GM13976 (cell line): ENCODE measurements around the gene GAL3ST3.

Experiments used
- DNase-seq: peaks from one replicate; pipeline ENCODE4 v3.0.0; 2012; ENCODE audit warnings: low spot score
- CTCF ChIP-seq: IDR thresholded peaks from 2 replicates; pipeline ENCODE4 v1.5.1; 2012; ENCODE audit warnings: borderline replicate concordance, mild to moderate bottlenecking; ENCODE audit not compliant: insufficient read depth; ENCODE audit errors: extremely low read depth, missing control alignments, control extremely low read depth
- in situ Hi-C: fragments of 300-500 bp; cut with MboI; formaldehyde crosslinking; loops from one replicate; pipeline ENCODE4 v1.12.0; 2022; ENCODE audit warnings: low sequenced_read_pairs, mixed read lengths, inconsistent platforms; ENCODE audit not compliant: unreplicated experiment

GAL3ST3 gene

GRCh38 chr11:66075273-66075672, 26.3 kb upstream of the GAL3ST3 start:
- in situ Hi-C loops, result no loop called here
- no peak for TF ChIP-seq CTCF
- no peak for DNase-seq

- TF ChIP-seq CTCF, result no peak
- no peak for DNase-seq
- in situ Hi-C loops, result no loop called here
Observed at GRCh38 chr11:66073669-66074068, 24.7 kb upstream of the GAL3ST3 start.

- no peak for TF ChIP-seq CTCF
- in situ Hi-C loops, result no loop called here
- no peak for DNase-seq
Observed at GRCh38 chr11:66072518-66072917, 23.6 kb upstream of the GAL3ST3 start.

- TF ChIP-seq CTCF, result no peak
- in situ Hi-C loops, result no loop called here
Observed at GRCh38 chr11:66072081-66072480, 23.1 kb upstream of the GAL3ST3 start.

GRCh38 chr11:66071381-66071801, 22.4 kb upstream of the GAL3ST3 start:
- DNase-seq, result no peak
- TF ChIP-seq CTCF, result no peak
- in situ Hi-C loops, result no loop called here

More at GRCh38 chr11:66072081-66072480, 23.1 kb upstream of the GAL3ST3 start:
- no peak for DNase-seq

GRCh38 chr11:66070604-66071380, 21.8 kb upstream of the GAL3ST3 start:
- TF ChIP-seq CTCF, result no peak
- DNase-seq, result peak; percentile 52
- in situ Hi-C loops, result no loop called here
